T-helper 2 cell treated with Interferon-gamma antibody and Interleukin-4, amounts not matched to agents 100 ng/mL and 5 ng/mL, for 36 hours (primary cell): ENCODE data around the gene SLC9A1. TPM values are rescaled to one million over a fixed set of nuclear protein-coding genes. Genes with fewer than 3 reads are reported as not detected.

Experiments used
- intact Hi-C: fragments of 100-400 bp; cut with micrococcal nuclease; formaldehyde crosslinking; loops from one replicate; pipeline ENCODE4 v1.15.1; 2023
- total RNA-seq: library from RNA; stranded (reverse); gene quantifications from 2 replicates; pipeline ENCODE4 v1.2.3, GENCODE V29; 2022

The SLC9A1 gene
- total RNA-seq, 1 donor from 2014 or later, result 24.6 TPM

GRCh38 chr1:27086026-27086425 is 68.9 kb downstream of the SLC9A1 start:
- intact Hi-C loops, result no loop called here

DNA sequence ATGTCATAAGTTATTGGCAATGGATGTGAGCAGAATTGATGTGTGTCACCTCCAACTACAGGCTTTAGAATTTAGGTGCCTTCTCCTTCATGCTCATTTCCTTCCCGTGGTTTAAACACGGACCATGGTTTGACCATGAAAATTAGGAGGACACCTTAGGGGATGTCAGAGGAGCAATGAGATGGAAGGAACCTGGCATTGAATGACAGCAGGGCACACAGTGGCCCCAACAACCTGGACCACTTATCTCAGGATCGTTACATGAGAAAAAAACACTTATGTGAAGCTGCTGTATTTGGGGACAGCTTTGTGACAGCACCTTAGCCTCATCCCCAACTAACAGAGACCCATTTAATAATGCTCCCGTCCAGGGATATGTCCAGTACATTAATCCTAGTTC is 70.8 kb downstream of the SLC9A1 start:
- intact Hi-C loops, result no loop called here

- intact Hi-C loops, result no loop called here
These were observed 77.0 kb downstream of the SLC9A1 start for GRCh38 chr1:27077968-27078367.

- intact Hi-C loops, result no loop called here
These were observed 78.1 kb downstream of the SLC9A1 start for GRCh38 chr1:27076803-27077202.

- intact Hi-C loops, result no loop called here
These were observed 80.6 kb downstream of the SLC9A1 start for GRCh38 chr1:27074175-27074780.

- intact Hi-C loops, result no loop called here
These were observed 83.9 kb downstream of the SLC9A1 start for GRCh38 chr1:27071049-27071416.

- intact Hi-C loops, result no loop called here
These were observed 84.4 kb downstream of the SLC9A1 start for GRCh38 chr1:27070390-27071048.

DNA sequence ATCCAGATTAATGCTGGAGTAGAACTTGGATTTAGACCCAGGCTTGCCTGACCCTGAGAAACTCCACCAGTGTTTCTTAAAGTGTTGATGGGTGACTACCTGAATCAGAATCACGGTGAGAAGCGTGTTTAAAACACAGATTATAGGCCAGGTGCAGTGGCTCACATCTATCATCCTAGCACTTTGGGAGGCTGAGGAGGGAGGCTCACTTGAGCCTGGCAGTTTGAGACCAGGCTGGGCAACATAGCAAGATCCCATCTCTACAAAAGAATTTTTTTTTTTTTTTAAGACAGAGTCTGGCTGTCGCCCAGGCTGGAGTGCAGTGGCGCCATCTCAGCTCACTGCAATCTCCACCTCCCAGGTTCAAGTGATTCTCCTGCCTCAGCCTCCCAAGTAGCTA is 86.0 kb downstream of the SLC9A1 start:
- intact Hi-C loops, result no loop called here

- intact Hi-C loops, result no loop called here
These were observed 88.8 kb downstream of the SLC9A1 start for GRCh38 chr1:27065999-27066630.

- intact Hi-C loops, result no loop called here
These were observed 94.0 kb downstream of the SLC9A1 start for GRCh38 chr1:27060891-27061290.

DNA sequence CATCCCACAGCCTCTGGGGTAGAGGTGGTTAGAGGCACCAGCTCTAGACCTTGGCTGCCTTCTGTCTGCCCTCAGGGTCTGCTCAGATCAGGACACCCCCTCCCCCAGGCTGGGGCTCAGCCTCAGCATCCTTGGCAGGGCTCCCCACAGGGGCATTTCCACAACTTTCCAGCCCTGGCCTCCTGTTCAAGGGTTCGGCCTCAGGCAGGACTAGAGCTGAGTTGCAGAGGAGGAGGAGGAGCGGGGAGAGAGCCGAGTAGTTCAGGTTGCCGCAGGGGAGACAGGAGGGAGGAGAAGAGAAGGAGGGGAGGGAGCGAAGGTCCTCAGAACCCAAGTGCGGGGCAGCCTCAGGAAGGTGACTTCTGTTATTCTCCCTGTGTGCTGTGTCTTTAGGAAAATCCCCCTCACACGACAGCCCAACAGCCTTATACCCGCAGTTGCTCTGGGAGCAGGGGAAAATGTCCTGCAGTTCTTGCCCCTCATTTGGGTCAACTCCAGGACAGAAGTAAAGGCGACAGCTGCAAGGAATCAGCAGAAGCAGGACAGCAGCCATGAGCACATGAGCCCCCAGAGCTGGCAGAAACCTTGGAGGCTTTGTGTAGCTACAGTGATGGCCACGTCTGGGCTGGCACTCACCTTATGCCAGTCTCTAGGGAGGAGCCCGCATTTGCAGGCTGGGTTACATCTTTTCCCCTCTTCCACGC is 95.8 kb downstream of the SLC9A1 start:
- intact Hi-C loops, result no loop called here

GRCh38 chr1:27057801-27058625 is 96.9 kb downstream of the SLC9A1 start:
- intact Hi-C loops, result no loop called here

DNA sequence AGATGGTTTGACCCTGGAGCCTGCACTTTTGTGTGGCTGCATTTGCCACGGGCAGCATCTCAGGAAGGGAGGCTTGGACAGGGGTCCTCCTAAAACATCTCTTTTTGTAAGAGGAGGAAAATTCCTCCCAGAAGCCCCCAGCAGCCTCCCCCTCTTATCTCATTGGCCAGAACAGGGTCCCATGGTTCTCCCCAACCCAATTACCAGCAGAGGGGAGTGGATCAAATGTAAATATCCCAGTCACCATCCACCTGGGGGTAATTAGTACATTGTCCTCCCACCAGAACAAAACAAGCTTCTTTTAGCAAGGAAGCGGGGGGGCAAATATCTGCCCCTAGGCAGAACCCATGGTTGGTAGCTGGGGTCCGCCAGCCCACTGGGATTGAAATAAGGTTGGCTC is 97.5 kb downstream of the SLC9A1 start:
- intact Hi-C loops, result no loop called here

DNA sequence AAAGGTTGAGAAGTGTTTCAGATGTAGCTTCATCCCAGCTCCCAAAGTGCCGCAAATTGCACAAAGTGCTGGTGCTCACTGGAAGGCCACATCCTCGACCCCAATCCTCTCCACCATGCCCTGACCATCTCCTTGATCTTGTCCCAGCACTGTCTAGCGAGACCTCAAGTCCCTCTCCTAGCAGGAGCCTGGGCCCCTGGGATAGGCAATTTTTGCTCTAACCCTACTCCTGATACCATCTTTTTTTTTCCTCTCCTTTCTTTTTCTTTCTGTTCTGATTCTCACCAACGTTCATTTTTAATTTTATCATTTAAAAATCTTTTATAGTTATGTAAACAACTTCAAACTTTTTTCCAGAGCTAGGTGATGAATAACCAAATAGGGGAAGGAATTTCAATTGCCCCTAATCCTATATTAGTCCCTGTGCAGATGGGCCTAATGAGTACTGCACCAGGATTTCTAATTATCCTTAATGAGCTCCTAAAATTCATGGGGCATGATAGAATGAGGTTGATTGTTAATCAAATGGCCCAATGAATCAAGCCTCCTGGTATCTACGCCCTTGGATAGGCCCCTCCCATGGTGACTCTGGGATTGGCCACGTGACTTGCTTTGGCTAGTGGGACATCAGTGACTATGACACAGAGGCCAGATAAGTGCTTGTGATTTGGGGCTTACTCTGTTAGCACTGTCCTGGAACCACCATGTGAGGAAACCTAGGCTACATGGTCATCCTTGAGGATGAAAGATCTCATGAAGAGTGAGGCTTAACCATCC is 100.8 kb downstream of the SLC9A1 start:
- intact Hi-C loops, result no loop called here

- intact Hi-C loops, result no loop called here
These were observed 102.4 kb downstream of the SLC9A1 start for GRCh38 chr1:27052527-27052926.

GRCh38 chr1:27049607-27050006 is 105.3 kb downstream of the SLC9A1 start:
- intact Hi-C loops, result no loop called here

DNA sequence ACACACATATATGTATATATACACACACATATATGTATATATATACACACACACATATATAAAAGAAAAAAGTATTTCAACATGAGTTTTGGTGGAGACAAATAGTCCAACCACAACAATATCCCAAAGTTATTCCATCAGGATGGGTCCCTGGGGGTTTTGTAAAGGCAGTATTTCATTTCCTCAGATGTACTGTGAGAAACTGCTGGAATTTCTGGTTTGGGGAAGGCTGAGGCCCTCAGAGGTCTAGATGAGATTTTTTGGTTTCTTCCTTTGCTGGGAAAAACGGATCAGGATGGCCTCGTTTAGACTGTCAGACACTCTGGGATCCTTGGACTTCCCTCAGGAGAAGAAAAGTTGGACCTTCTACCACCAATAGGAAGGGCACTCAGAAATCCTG is 105.8 kb downstream of the SLC9A1 start:
- intact Hi-C loops, result no loop called here
